Astrocyte (in vitro differentiated cells and primary cell): ENCODE measurements around the gene WDR64. TPM values are rescaled to one million over a fixed set of nuclear protein-coding genes. Genes with fewer than 3 reads are reported as not detected.

ENCODE experiments used
- DNase-seq: peaks from one replicate; pipeline ENCODE4 v3.0.0-alpha.2; 2010; ENCODE audit warnings: low read depth
- FAIRE-seq: peaks from 2 replicates; lab custom pipeline; 2011; peaks lifted over from hg19 to GRCh38; lab: Jason Lieb, UNC
- H2AFZ ChIP-seq: 2 replicates; pipeline ENCODE4 v1.6.0; 2012; ENCODE audit warnings: low read depth, low read length, inconsistent platforms
- H3K27ac ChIP-seq: 2 replicates; pipeline ENCODE4 v1.5.1; 2011; ENCODE audit warnings: low read depth, low read length, inconsistent platforms
- H3K27me3 ChIP-seq: 2 replicates; pipeline ENCODE4 v1.6.0; 2011; ENCODE audit warnings: low read length, inconsistent platforms; ENCODE audit not compliant: insufficient read depth
- H3K36me3 ChIP-seq: 2 replicates; pipeline ENCODE4 v1.5.1; 2011; ENCODE audit warnings: low read length, inconsistent platforms; ENCODE audit not compliant: insufficient read depth
- H3K4me1 ChIP-seq: 2 replicates; pipeline ENCODE4 v1.5.1; 2011; ENCODE audit warnings: low read length, inconsistent platforms; ENCODE audit not compliant: insufficient read depth
- H3K4me2 ChIP-seq: 2 replicates; pipeline ENCODE4 v1.6.0; 2012; ENCODE audit warnings: low read length, inconsistent platforms
- H3K4me3 ChIP-seq: 2 replicates; pipeline ENCODE4 v1.5.1; 2011; ENCODE audit warnings: low read depth, mild to moderate bottlenecking, low read length, inconsistent platforms; ENCODE audit not compliant: insufficient read depth
- H3K79me2 ChIP-seq: 2 replicates; pipeline ENCODE4 v1.6.0; 2012; ENCODE audit warnings: mild to moderate bottlenecking, low read length, inconsistent platforms; ENCODE audit not compliant: insufficient read depth
- H3K9ac ChIP-seq: 2 replicates; pipeline ENCODE4 v1.6.0; 2012; ENCODE audit warnings: mild to moderate bottlenecking, low read length, inconsistent platforms
- H3K9me3 ChIP-seq: 2 replicates; pipeline ENCODE4 v1.5.1; 2012; ENCODE audit warnings: low read depth, mild to moderate bottlenecking, low read length, inconsistent platforms; ENCODE audit not compliant: insufficient read depth
- H4K20me1 ChIP-seq: 2 replicates; pipeline ENCODE4 v1.6.0; 2012; ENCODE audit warnings: low read length, inconsistent platforms; ENCODE audit not compliant: insufficient read depth
- H3K27ac Mint-ChIP-seq: one replicate; pipeline ENCODE4 v1.8.0; 2021; ENCODE audit warnings: mild to moderate bottlenecking, mixed read lengths; ENCODE audit not compliant: unreplicated experiment
- H3K27me3 Mint-ChIP-seq: one replicate; pipeline ENCODE4 v1.8.0; 2021; ENCODE audit warnings: low read depth, mixed read lengths; ENCODE audit not compliant: unreplicated experiment
- H3K36me3 Mint-ChIP-seq: one replicate; pipeline ENCODE4 v1.8.0; 2021; ENCODE audit warnings: low read depth, mixed read lengths; ENCODE audit not compliant: unreplicated experiment
- H3K4me1 Mint-ChIP-seq: one replicate; pipeline ENCODE4 v1.8.0; 2021; ENCODE audit warnings: low read depth, mixed read lengths; ENCODE audit not compliant: unreplicated experiment
- H3K4me3 Mint-ChIP-seq: one replicate; pipeline ENCODE4 v1.8.0; 2021; ENCODE audit warnings: mild to moderate bottlenecking, moderate library complexity, mixed read lengths; ENCODE audit not compliant: unreplicated experiment
- H3K9me3 Mint-ChIP-seq: one replicate; pipeline ENCODE4 v1.8.0; 2021; ENCODE audit warnings: mild to moderate bottlenecking, mixed read lengths; ENCODE audit not compliant: unreplicated experiment
- CTCF ChIP-seq: IDR thresholded peaks from 2 replicates; pipeline ENCODE4 v1.5.1; 2011; ENCODE audit warnings: low read depth, mild to moderate bottlenecking, inconsistent platforms, low read length, moderate library complexity; ENCODE audit not compliant: insufficient read depth
- EZH2 ChIP-seq: IDR thresholded peaks from 2 replicates; pipeline ENCODE4 v1.6.1; 2012; ENCODE audit warnings: mild to moderate bottlenecking, low read length, inconsistent platforms; ENCODE audit not compliant: insufficient read depth
- total RNA-seq: library from RNA; stranded (reverse); gene quantifications from 2 replicates; pipeline ENCODE4 v1.2.1, GENCODE V29; 2021

WDR64 gene
- total RNA-seq, 1 donor from 2014 or later: not detected

DNA sequence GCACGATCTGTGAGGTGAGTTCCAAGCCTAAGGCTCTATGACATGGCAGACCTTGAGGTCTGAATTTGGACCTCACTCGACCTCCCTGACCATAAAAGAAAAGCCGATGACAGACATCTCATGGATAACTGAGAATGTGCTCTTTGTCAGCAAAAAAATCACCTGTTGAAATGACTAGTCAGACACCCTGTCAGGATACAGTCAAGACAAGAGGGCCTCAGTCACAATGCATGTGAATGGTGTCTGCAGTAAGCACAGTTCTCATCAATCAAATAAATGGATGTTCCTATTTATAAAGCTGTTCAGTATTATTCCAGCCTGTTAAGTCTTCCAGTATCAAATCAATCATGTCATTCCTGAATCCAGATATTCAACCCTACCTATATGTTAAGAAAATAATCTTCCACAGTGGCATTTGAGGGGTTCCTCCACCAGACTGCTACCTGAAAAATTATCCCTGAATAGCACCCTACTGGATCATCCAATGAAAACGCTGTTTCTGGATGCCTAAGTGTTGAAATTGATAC lies 167.3 kb downstream of the WDR64 start:
- DNase-seq: no peak
- no peaks in the 10 kb centered on the region for H3K4me1 ChIP-seq
- H3K27ac ChIP-seq: no peak overlapping the region
- no peak for TF ChIP-seq EZH2
- TF ChIP-seq CTCF: no peak
- peaks cover 6% of the 10 kb centered on the region for H3K4me1 Mint-ChIP-seq
- no peak overlapping the region for H2AFZ ChIP-seq
- no peaks in the 10 kb centered on the region for H4K20me1 ChIP-seq
- no peaks in the 10 kb centered on the region for H3K36me3 Mint-ChIP-seq
- FAIRE-seq: no peak
- no peak overlapping the region for H3K27ac Mint-ChIP-seq
- H3K27me3 Mint-ChIP-seq: no peaks in the 10 kb centered on the region
- H3K9me3 ChIP-seq: no peaks in the 10 kb centered on the region
- no peak overlapping the region for H3K9ac ChIP-seq
- no peaks in the 10 kb centered on the region for H3K36me3 ChIP-seq
- no peaks in the 10 kb centered on the region for H3K9me3 Mint-ChIP-seq
- no peaks in the 10 kb centered on the region for H3K79me2 ChIP-seq
- H3K27me3 ChIP-seq: no peaks in the 10 kb centered on the region
- no peak overlapping the region for H3K4me3 ChIP-seq
- no peak overlapping the region for H3K4me2 ChIP-seq
- H3K4me3 Mint-ChIP-seq: no peak overlapping the region

DNA sequence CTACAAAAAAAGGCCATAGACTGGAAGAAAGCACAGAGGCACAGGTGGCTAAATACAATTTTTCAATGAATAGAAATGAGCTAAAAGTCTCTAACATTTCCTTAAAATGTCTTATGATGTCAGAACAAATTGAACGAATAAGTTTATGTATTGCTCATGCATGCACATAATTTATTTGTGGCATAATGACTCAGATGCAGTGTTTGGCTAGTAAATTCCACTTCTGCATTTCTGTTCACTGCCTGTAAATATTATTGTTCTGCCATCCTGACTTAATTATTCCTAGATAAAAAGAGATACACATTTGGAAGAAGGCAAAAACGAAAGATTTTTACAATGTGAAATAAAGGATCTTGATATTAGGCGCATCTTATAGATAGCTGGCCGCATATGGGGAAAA lies 169.3 kb downstream of the WDR64 start:
- Mint-ChIP-seq H3K36me3 (no peaks in the 10 kb centered on the region), H3K4me1 (peaks cover 6% of the 10 kb centered on the region), H3K27me3 (peaks cover 2% of the 10 kb centered on the region), H3K27ac (no peak overlapping the region), H3K9me3 (no peaks in the 10 kb centered on the region), H3K4me3 (no peak overlapping the region)
- Histone ChIP-seq H3K9me3 (no peaks in the 10 kb centered on the region), H3K4me2 (no peak overlapping the region), H3K4me1 (no peaks in the 10 kb centered on the region), H3K27ac (no peak overlapping the region), H3K36me3 (no peaks in the 10 kb centered on the region), H2AFZ (no peak overlapping the region), H3K27me3 (no peaks in the 10 kb centered on the region), H3K4me3 (no peak overlapping the region), H3K9ac (no peak overlapping the region), H3K79me2 (no peaks in the 10 kb centered on the region), H4K20me1 (no peaks in the 10 kb centered on the region)
- no peak for FAIRE-seq
- no peak for TF ChIP-seq CTCF
- no peak for TF ChIP-seq EZH2
- peak; percentile 77 for DNase-seq

GRCh38 chr1:241822846-241823245 lies 170.8 kb downstream of the WDR64 start:
- no peaks in the 10 kb centered on the region for H3K27me3 ChIP-seq
- no peak overlapping the region for H3K27ac ChIP-seq
- no peaks in the 10 kb centered on the region for H3K4me1 ChIP-seq
- Mint-ChIP-seq H3K27ac (no peak overlapping the region), H3K4me1 (no peaks in the 10 kb centered on the region), H3K36me3 (no peaks in the 10 kb centered on the region), H3K27me3 (peaks cover 2% of the 10 kb centered on the region), H3K4me3 (no peak overlapping the region), H3K9me3 (no peaks in the 10 kb centered on the region)
- DNase-seq: no peak
- no peak overlapping the region for H3K9ac ChIP-seq
- H2AFZ ChIP-seq: no peak overlapping the region
- TF ChIP-seq EZH2: no peak
- no peak for TF ChIP-seq CTCF
- no peaks in the 10 kb centered on the region for H3K79me2 ChIP-seq
- H3K36me3 ChIP-seq: no peaks in the 10 kb centered on the region
- H3K4me3 ChIP-seq: no peak overlapping the region
- no peaks in the 10 kb centered on the region for H3K9me3 ChIP-seq
- no peak overlapping the region for H3K4me2 ChIP-seq
- FAIRE-seq: no peak
- no peaks in the 10 kb centered on the region for H4K20me1 ChIP-seq
